ENCODE results near the gene MAD1L1.

The MAD1L1 gene

GRCh38 chr7:2149672-2150444, 82.9 kb downstream of the MAD1L1 start:
- H3K36me3 ChIP-seq (ENCODE audit: low read depth), result no peaks in the 10 kb centered on the region; the same call in 1 of the 2 replicates
- no peaks in the 10 kb centered on the region for H3K4me1 ChIP-seq (ENCODE audit: insufficient read depth, poor library complexity, severe bottlenecking)
- ATAC-seq (ENCODE audit: low read depth) (no peak), DNase-seq (ENCODE audit: low spot score) (no peak)
- H3K4me3 ChIP-seq (ENCODE audit: severe bottlenecking), result no peak overlapping the region
- H3K27me3 ChIP-seq (ENCODE audit: insufficient read depth, poor library complexity, severe bottlenecking), result no peaks in the 10 kb centered on the region
- H3K27ac ChIP-seq (ENCODE audit: poor library complexity, severe bottlenecking), result no peak overlapping the region
- no peaks in the 10 kb centered on the region for H3K9me3 ChIP-seq (ENCODE audit: severe bottlenecking)
- TF ChIP-seq CTCF (IDR thresholded peaks at IDR 0.05; ENCODE audit: poor library complexity, severe bottlenecking), result no peak

- H3K36me3 ChIP-seq (ENCODE audit: low read depth), result no peaks in the 10 kb centered on the region; the same call in 1 of the 2 replicates
- no peak overlapping the region for H3K4me3 ChIP-seq (ENCODE audit: severe bottlenecking)
- TF ChIP-seq CTCF (IDR thresholded peaks at IDR 0.05; ENCODE audit: poor library complexity, severe bottlenecking), result no peak
- no peaks in the 10 kb centered on the region for H3K9me3 ChIP-seq (ENCODE audit: severe bottlenecking)
- no peak overlapping the region for H3K27ac ChIP-seq (ENCODE audit: poor library complexity, severe bottlenecking)
- no peaks in the 10 kb centered on the region for H3K27me3 ChIP-seq (ENCODE audit: insufficient read depth, poor library complexity, severe bottlenecking)
- no peak for ATAC-seq (ENCODE audit: low read depth)
- no peaks in the 10 kb centered on the region for H3K4me1 ChIP-seq (ENCODE audit: insufficient read depth, poor library complexity, severe bottlenecking)
- no peak for DNase-seq (ENCODE audit: low spot score)
Measured at GRCh38 chr7:2148814-2149213, 83.9 kb downstream of the MAD1L1 start.

GRCh38 chr7:2148189-2148588, 84.6 kb downstream of the MAD1L1 start:
- H3K27me3 ChIP-seq (ENCODE audit: insufficient read depth, poor library complexity, severe bottlenecking), result no peaks in the 10 kb centered on the region
- H3K27ac ChIP-seq (ENCODE audit: poor library complexity, severe bottlenecking), result no peak overlapping the region
- H3K4me3 ChIP-seq (ENCODE audit: severe bottlenecking), result no peak overlapping the region
- ATAC-seq (ENCODE audit: low read depth) (no peak), DNase-seq (ENCODE audit: low spot score) (no peak)
- TF ChIP-seq CTCF (IDR thresholded peaks at IDR 0.05; ENCODE audit: poor library complexity, severe bottlenecking), result no peak
- no peaks in the 10 kb centered on the region for H3K9me3 ChIP-seq (ENCODE audit: severe bottlenecking)
- no peaks in the 10 kb centered on the region; the same call in 1 of the 2 replicates for H3K36me3 ChIP-seq (ENCODE audit: low read depth)
- H3K4me1 ChIP-seq (ENCODE audit: insufficient read depth, poor library complexity, severe bottlenecking), result no peaks in the 10 kb centered on the region

- ATAC-seq (ENCODE audit: low read depth), result no peak
- Histone ChIP-seq H3K36me3 (ENCODE audit: low read depth) (no peaks in the 10 kb centered on the region; the same call in 1 of the 2 replicates), H3K9me3 (ENCODE audit: severe bottlenecking) (no peaks in the 10 kb centered on the region), H3K27me3 (ENCODE audit: insufficient read depth, poor library complexity, severe bottlenecking) (no peaks in the 10 kb centered on the region), H3K4me1 (ENCODE audit: insufficient read depth, poor library complexity, severe bottlenecking) (no peaks in the 10 kb centered on the region), H3K4me3 (ENCODE audit: severe bottlenecking) (no peak overlapping the region), H3K27ac (ENCODE audit: poor library complexity, severe bottlenecking) (no peak overlapping the region)
- no peak for DNase-seq (ENCODE audit: low spot score)
- no peak for TF ChIP-seq CTCF (IDR thresholded peaks at IDR 0.05; ENCODE audit: poor library complexity, severe bottlenecking)
Measured at GRCh38 chr7:2146676-2147472, 85.9 kb downstream of the MAD1L1 start.

Measured in RWPE2 (cell line).